ENCODE results near the gene SEC16B. TPM values are rescaled to one million over a fixed set of nuclear protein-coding genes. Genes with fewer than 3 reads are reported as not detected.

The SEC16B gene
- total RNA-seq, 2 experiments from 2014 or later, result not detected

DNA sequence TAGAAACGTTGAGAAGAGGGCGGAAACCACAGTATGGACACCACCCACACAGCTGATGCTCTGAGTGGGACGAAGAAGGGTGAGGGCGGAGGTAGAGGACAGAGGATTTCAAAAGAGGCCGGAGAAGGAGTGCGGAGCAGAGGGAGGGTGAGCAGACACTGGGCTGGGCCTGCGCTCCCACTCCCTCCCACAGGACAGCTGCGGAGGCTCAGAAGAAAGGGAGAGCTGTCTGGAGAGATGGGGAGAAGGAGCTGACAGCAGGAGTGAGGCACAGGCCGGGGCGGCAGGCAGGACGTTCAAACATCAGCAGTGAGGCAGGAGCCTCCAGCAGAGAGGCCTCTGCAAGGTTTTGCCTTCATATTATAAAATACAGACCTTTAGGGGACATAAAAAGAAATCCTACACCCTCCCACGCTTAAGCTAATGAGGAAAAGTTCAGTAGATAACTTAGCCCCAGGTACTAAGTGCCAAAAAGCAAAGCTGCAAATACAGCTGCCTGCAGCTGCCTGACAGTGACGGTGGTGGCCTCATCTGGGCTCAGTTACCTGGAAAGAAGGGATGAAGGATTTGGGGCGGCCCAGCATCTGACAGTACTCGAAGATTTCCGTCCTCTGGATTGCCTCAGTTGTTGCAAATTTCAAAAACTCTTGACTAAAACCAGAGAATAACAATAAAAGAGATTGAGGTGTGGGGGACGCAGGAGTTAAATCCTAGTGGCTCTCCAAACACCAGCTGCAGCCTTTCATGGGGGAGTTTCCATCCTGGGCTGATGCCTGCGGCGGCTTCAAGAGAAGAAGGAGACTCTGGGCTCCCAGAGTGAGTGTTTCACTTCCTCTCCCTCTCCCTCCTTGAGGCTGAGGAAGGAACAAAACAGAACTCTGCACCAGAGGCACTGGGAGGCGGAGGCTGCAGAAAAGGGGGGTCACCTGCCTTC, 25.6 kb downstream of the SEC16B start:
- POLR2A ChIA-PET, result no interaction called here
- CTCF ChIA-PET, result no interaction called here
- no peaks in the 10 kb centered on the region for H3K9me3 ChIP-seq (ENCODE audit: control insufficient read depth in 1 of 2, insufficient read depth in 1 of 2, low read length in 2 of 2)
- no peaks in the 10 kb centered on the region for H3K4me1 Mint-ChIP-seq (ENCODE audit: low read depth)
- no peak overlapping the region for H3K27ac Mint-ChIP-seq
- no peaks in the 10 kb centered on the region for H3K36me3 ChIP-seq (ENCODE audit: insufficient read depth, low read length)
- intact Hi-C loops (cut with DNase I, micrococcal nuclease), result no loop called here
- H3K4me3 ChIP-seq (ENCODE audit: low read length), result no peak overlapping the region
- H3K27me3 ChIP-seq (ENCODE audit: control insufficient read depth in 1 of 2, insufficient read depth in 2 of 2, low read length in 2 of 2), result no peaks in the 10 kb centered on the region
- H3K4me3 Mint-ChIP-seq, result no peak overlapping the region
- no peaks in the 10 kb centered on the region for H3K9me3 Mint-ChIP-seq
- DNase-seq (no peak), ATAC-seq (ENCODE audit: poor library complexity) (no peak)
- no peak for TF ChIP-seq CTCF (IDR thresholded peaks at IDR 0.05)
- no peaks in the 10 kb centered on the region for H3K4me1 ChIP-seq (ENCODE audit: insufficient read depth, low read length)
- peaks cover 6% of the 10 kb centered on the region for H3K27me3 Mint-ChIP-seq
- no peaks in the 10 kb centered on the region for H3K36me3 Mint-ChIP-seq (ENCODE audit: low read depth)
- no peak overlapping the region for H3K27ac ChIP-seq (ENCODE audit: low read depth in 1 of 2, low read length in 2 of 2)

DNA sequence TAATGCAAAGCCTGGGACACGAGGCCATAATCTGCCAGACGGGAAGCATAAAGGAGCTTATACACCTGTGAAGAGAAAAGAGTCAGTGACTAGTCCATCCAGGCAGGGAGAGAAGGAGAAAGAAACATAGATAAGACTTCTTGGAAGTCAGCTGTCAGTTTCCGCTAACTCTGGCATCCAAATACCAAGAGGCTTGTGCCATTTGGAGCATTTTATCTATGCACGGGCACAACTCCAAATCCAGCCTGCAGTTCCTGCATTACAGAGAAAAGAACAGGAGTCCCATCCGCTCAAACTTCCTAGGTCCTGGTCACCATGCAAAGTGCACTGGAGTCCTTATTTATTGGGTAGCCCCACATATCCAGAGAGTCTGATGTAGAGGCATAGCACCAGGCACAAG, 27.9 kb downstream of the SEC16B start:
- no peak for ATAC-seq (ENCODE audit: poor library complexity)
- H3K27me3 ChIP-seq (ENCODE audit: control insufficient read depth in 1 of 2, insufficient read depth in 2 of 2, low read length in 2 of 2), result no peaks in the 10 kb centered on the region
- H3K27ac Mint-ChIP-seq, result no peak overlapping the region
- CTCF ChIA-PET, result no interaction called here
- no peaks in the 10 kb centered on the region for H3K36me3 ChIP-seq (ENCODE audit: insufficient read depth, low read length)
- POLR2A ChIA-PET, result no interaction called here
- H3K27me3 Mint-ChIP-seq, result peaks cover 6% of the 10 kb centered on the region
- H3K36me3 Mint-ChIP-seq (ENCODE audit: low read depth), result no peaks in the 10 kb centered on the region
- no peak overlapping the region for H3K4me3 ChIP-seq (ENCODE audit: low read length)
- no peak for DNase-seq
- H3K4me1 ChIP-seq (ENCODE audit: insufficient read depth, low read length), result no peaks in the 10 kb centered on the region
- H3K4me1 Mint-ChIP-seq (ENCODE audit: low read depth), result no peaks in the 10 kb centered on the region
- H3K9me3 Mint-ChIP-seq, result no peaks in the 10 kb centered on the region
- H3K27ac ChIP-seq (ENCODE audit: low read depth in 1 of 2, low read length in 2 of 2), result no peak overlapping the region
- intact Hi-C loops (cut with DNase I, micrococcal nuclease), result no loop called here
- no peak for TF ChIP-seq CTCF (IDR thresholded peaks at IDR 0.05)
- no peak overlapping the region for H3K4me3 Mint-ChIP-seq
- peaks cover 0 to 6% of the 10 kb centered on the region in 2 experiments for H3K9me3 ChIP-seq (ENCODE audit: control insufficient read depth in 1 of 2, insufficient read depth in 1 of 2, low read length in 2 of 2)

DNA sequence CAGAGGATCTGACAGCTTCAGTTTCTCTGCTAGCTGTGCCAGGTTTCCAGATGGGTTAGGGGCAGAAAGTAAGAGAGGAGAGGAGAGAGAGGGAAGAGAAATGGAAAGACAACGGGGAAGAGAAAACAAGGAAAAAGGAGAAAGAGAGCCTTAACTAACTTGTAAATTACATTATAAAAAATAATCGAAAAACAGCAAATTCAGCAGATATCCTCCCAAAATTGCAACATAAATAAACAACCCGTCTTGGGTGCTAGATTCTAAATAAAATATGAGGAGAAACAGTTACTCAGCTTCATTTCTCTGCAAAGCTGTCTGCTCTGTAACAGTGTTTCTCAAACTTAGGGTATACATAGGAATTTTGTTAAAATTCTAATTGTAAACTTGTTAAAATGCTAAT, 29.2 kb downstream of the SEC16B start:
- H3K36me3 ChIP-seq (ENCODE audit: insufficient read depth, low read length), result no peaks in the 10 kb centered on the region
- no peaks in the 10 kb centered on the region for H3K4me1 ChIP-seq (ENCODE audit: insufficient read depth, low read length)
- DNase-seq, result no peak
- Mint-ChIP-seq H3K27me3 (peaks cover 6% of the 10 kb centered on the region), H3K4me3 (no peak overlapping the region), H3K4me1 (ENCODE audit: low read depth) (no peaks in the 10 kb centered on the region), H3K9me3 (no peaks in the 10 kb centered on the region), H3K36me3 (ENCODE audit: low read depth) (no peaks in the 10 kb centered on the region), H3K27ac (no peak overlapping the region)
- no peak overlapping the region for H3K4me3 ChIP-seq (ENCODE audit: low read length)
- ChIA-PET CTCF (no interaction called here), POLR2A (no interaction called here)
- no peak overlapping the region for H3K27ac ChIP-seq (ENCODE audit: low read depth in 1 of 2, low read length in 2 of 2)
- H3K9me3 ChIP-seq (ENCODE audit: control insufficient read depth in 1 of 2, insufficient read depth in 1 of 2, low read length in 2 of 2), result peaks cover 0 to 6% of the 10 kb centered on the region in 2 experiments
- ATAC-seq (ENCODE audit: poor library complexity), result no peak
- TF ChIP-seq CTCF (IDR thresholded peaks at IDR 0.05), result no peak
- no peaks in the 10 kb centered on the region for H3K27me3 ChIP-seq (ENCODE audit: control insufficient read depth in 1 of 2, insufficient read depth in 2 of 2, low read length in 2 of 2)
- intact Hi-C loops (cut with DNase I, micrococcal nuclease), result no loop called here
